Amniotic stem cell (primary cell): Measurements from ENCODE around the gene AICDA.
"Not testable (repeated sequence)": the region's sequence is repeated elsewhere in the genome, so short reads cannot be mapped to it uniquely, and the experiment has no call there.

Experiments
- DNase-seq: peaks from one replicate; lab custom pipeline; 2025; lab: John Stamatoyannopoulos, UW

The AICDA gene

GRCh38 chr12:8612629-8613028 is at the start of gene AICDA:
TSS of gene AICDA (minus strand) at chr12:8612859. CDS start at chr12:8612767, 92 bp downstream.
- no peak for DNase-seq

DNA sequence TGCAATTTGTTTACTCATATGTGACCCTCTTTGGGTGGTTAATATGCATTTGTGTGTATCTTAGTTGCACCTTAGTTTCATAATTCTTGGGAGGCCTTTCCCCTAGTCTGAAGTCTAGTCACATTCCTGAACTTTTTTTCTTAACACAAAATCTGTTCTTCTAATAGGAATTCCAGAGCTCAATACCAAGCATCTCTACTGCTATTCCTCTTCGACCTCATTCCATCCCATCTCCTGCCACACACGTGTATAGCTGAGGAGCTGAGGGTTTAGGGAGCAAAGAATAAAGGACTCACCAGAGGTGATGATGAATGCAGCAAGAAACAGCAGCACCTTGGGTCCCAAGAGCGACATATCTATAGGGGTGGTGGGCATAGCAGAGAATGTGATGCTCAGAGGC is 49.1 kb upstream of the AICDA start:
- DNase-seq: no peak

- no peak for DNase-seq
Measured at GRCh38 chr12:8661016-8661415, 48.4 kb upstream of the AICDA start.

DNA sequence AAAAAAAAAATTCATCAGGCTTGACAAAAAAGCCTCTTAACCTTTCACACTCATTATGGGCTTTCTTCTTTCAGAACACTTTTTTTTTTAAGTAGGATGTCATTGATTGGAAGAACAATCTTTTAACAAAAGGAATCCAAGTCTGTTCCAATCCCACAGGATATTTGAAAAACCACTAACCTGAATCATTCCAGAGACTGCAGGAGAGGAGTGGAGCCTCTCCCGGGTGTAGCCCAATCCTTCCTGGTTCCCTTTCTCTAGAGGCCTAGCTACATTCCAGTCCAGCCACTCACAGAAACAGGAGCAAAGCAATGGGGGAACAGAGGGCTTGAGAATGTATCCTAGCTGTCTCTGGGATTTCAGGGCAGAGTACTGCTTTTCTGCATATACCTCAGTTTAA is 45.7 kb upstream of the AICDA start:
- DNase-seq: no peak

DNA sequence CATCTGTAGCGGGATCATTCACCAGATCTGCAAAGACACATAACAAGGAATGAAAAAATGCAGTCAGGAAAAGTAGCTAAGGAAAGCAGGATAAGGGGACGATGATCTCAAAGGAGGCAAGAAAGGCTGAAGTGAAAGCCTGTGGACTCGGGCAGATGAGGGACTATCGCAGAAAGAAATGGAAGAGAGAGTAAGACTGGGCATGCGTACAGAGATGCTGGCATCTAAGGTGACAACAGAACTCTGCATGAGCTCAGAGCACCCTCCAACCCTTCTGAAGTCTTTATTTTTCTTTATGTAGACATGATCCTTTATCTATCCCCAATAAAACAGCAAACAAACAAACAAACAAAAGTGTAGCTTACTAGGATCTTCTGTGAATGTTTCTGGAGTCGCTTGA is 42.8 kb upstream of the AICDA start:
- DNase-seq: no peak

GRCh38 chr12:8648576-8649205 is 36.0 kb upstream of the AICDA start:
- no peak for DNase-seq

DNA sequence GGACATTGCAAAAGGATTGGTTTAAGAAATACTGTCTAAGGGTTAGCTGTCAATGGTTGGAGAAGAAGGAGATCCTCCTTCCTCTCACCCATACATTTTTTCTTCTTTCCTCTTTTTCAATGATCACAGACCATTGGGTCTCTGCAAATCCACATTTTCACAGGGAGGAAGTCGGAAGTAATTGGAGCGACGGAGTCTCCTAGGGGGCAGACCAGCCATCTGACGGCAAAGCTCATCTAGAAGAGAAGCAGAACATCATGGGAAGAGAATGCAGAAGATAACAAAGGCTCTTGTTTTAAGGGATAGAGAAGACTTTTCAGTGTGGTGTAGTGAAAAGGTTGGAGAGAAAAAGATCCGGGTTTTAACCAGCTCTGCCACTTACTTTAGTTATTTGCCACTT is 35.3 kb upstream of the AICDA start:
- DNase-seq: no peak

DNA sequence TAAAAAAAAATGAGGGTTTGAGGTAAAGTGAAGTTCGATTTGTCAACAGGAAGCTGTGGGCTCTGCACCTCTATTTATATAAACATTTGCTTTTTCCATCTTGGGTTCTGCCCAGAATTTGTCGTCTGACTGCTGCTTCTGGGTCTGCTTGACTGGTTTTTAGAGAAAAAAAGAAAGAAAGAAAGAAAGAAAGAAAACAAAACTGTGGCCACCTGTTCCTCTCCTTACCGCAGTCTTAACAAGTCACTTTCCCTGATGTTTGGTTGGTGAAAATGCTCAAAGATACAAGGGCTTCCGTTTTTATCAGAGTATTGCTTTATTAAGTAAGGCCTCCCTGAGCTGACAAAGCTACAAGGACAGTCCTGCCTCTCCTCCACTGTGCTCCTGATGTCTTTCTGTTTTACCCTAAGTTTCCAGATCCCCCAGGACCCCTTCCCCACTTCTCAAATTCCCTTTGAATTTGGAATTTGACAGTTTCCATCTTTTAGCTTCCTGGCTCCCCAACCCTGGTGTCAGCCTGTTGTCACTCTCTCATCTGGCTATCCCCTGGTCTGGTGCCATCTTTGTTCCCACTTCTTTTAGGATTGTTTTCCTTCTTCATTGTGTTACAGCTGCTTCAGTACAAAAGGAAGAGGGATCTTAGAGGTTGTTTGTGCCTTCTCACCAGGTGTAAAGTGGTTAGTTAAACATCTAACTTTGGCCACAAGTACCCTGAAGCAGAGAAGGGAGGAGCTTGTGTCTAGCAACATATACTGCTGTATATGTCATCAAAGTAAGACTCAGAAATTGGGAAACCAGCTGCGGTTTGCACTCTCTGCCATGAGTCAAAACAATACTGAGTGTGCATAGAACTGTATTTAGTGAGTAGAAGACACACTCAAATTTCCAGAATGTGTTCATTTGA is 31.9 kb upstream of the AICDA start:
- no peak for DNase-seq

- DNase-seq: no peak
Measured at GRCh38 chr12:8642775-8643174, 30.1 kb upstream of the AICDA start.

DNA sequence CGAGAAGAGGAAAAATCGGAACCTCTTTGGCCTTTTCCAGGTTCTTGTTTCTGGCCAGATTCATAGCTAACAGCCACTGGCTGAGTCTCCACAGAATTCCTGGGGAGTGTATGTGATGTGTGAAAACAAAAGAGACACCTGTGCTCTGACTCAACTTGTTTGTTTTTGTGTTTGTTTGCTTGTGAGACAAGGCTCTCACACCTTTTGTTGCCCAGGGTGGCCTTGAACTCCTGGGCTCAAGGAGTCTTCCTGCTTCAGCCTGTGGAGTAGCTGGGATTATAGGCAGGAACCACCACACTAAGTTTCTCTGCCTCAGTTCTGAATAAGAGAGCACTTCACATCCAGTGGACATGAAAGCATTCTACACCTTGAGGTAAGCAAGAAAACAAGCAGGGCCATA is 27.3 kb upstream of the AICDA start:
- DNase-seq: no peak

DNA sequence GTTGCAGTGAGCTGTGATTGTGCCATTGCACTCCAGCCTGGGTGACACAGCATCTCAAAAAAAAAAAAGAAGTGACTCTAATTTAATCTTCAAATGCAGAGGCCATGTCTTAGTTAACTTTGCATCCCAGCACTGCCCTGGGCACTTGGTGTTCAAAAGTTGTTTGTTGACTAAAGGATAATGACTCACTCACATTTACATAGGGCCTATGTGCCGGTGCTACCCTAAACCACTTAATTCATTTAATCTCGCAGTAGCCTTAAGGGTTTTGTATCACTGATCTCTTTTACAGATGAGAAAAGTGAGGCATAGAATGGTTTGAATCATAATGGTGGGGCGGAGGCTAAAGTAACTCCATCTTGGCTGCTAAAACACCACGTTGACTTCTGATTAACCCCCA is 26.3 kb upstream of the AICDA start:
- no peak for DNase-seq

GRCh38 chr12:8637666-8638065 is 25.0 kb upstream of the AICDA start:
- no peak for DNase-seq

- DNase-seq: no peak
Measured at GRCh38 chr12:8637244-8637643, 24.6 kb upstream of the AICDA start.

- DNase-seq: no peak
Measured at GRCh38 chr12:8636581-8636980, 23.9 kb upstream of the AICDA start.

GRCh38 chr12:8636007-8636346 is 23.3 kb upstream of the AICDA start:
- not testable (repeated sequence) for DNase-seq

GRCh38 chr12:8635342-8636006 is 22.8 kb upstream of the AICDA start:
- not testable (repeated sequence) for DNase-seq

- DNase-seq: no peak
Measured at GRCh38 chr12:8630131-8630530, 17.5 kb upstream of the AICDA start.

DNA sequence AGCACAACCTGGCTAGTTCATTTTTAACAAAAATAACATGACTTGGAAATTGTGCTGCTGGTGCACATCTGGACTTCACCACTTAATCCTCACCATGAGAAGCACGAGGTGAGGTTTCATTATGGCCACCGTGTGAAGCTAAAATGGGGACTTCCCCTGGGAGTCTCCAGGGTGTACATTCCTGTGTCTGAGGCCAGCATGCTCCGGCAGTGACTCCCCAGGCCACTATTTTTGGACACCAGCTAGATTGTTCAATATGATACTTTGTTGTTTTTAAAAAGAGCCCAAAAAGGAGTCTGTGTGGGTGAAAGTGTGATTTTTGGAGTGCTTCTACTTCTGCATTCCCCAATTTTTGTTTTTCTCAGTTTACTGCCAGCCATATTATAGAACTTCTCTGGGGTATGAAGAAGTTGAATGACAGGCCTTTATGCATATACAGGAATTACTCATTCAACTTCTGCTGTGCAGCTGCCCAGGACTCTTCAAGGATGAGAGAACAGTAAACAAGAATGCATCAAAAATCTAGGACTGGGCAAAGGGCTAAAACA is 16.9 kb upstream of the AICDA start:
- DNase-seq: no peak

DNA sequence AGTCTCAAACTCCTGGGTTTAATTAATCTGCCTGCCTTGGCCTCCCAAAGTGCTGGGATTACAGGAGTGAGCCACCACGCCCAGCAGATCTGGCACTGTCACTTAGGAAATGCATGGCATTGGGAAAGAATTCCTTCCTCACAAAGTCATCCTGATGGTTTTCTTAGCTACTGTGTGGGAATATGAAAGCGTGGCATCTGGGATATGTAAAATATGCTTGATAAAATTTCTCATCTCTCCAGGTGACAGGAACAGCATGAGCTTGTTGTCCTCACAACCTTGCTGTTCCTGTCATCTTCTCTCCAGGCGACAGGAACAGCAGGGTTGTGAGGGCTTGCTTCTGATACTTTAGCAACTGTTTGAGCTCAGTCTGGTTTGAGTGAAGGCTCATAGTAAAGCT is 16.1 kb upstream of the AICDA start:
- no peak for DNase-seq

DNA sequence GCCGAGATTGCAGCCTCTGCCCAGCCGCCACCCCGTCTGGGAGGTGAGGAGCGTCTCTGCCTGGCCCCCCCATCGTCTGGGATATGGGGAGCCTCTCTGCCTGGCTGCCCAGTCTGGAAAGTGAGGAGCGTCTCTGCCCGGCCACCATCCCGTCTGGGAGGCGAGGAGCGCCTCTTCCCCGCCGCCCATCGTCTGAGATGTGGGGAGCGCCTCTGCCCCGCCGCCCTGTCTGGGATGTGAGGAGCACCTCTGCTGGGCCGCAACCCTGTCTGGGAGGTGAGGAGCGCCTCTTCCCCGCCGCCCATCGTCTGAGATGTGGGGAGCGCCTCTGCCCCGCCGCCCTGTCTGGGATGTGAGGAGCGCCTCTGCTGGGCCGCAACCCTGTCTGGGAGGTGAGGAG is 12.1 kb upstream of the AICDA start:
- DNase-seq: not testable (repeated sequence)

DNA sequence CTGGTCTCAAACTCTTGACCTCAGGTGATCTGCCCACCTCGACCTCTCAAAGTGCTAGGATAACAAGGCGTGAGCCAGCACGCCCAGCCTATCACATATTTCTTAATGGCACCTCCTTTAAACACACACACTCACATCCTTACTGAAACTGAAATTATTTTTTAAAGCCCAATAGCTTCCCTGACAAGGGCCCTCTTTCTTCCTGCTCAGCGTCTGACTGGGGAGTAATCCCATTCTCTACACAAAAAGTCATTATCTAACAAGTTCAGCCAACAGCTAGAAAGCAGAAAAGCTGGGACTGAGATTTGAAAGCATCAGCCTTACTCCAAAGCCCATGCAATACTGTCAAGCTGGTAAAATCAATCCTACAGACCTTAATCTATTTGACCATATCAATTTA is 10.0 kb upstream of the AICDA start:
- DNase-seq: no peak

GRCh38 chr12:8615206-8615605 is 2.5 kb upstream of the AICDA start:
- no peak for DNase-seq

GRCh38 chr12:8613881-8614280 is 1.2 kb upstream of the AICDA start:
- DNase-seq: not testable (repeated sequence)
